ENCODE results near the gene PPP1R37.

DNA sequence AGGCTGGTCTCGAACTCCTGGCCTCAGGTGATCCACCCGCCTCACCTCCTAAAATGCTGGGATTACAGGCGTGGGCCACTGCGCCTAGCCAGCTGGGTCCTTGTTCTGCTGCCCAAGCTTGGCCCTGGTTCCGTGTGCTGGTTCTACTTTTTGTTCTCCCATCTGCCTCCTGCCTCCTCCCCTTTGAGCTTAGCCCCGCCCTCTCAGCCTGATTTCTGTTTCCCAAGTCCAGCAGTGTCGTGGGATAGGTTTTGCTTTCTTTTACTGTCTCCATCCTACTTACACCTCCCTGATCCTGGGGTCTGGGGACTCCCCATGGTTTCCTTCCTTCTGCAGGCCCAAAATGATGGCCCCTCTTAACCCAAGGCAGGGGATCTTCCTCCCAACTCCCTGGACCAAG, 88.0 kb downstream of the PPP1R37 start:
- TF ChIP-seq, protein P1, sequence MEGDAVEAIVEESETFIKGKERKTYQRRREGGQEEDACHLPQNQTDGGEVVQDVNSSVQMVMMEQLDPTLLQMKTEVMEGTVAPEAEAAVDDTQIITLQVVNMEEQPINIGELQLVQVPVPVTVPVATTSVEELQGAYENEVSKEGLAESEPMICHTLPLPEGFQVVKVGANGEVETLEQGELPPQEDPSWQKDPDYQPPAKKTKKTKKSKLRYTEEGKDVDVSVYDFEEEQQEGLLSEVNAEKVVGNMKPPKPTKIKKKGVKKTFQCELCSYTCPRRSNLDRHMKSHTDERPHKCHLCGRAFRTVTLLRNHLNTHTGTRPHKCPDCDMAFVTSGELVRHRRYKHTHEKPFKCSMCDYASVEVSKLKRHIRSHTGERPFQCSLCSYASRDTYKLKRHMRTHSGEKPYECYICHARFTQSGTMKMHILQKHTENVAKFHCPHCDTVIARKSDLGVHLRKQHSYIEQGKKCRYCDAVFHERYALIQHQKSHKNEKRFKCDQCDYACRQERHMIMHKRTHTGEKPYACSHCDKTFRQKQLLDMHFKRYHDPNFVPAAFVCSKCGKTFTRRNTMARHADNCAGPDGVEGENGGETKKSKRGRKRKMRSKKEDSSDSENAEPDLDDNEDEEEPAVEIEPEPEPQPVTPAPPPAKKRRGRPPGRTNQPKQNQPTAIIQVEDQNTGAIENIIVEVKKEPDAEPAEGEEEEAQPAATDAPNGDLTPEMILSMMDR (IDR thresholded peaks at IDR 0.05), result no peak
- TF ChIP-seq EZH2 (IDR thresholded peaks at IDR 0.05; ENCODE audit: borderline replicate concordance, insufficient read depth, low read depth, low read length, poor library complexity, severe bottlenecking), result no peak
